Endothelial cell of umbilical vein (primary cell): ENCODE measurements around the gene PLOD1.

Source experiments
- CTCF ChIP-seq, 2 donors: IDR thresholded peaks; 1 replicate in 1 of 2; 2 replicates in 1 of 2; pipeline ENCODE4 v1.5.1; 2011; ENCODE audit warnings: low read length in 2 of 2, mild to moderate bottlenecking in 2 of 2, moderate library complexity in 2 of 2, control low read depth in 1 of 2, inconsistent platforms in 1 of 2, low read depth in 1 of 2; ENCODE audit not compliant: insufficient read depth in 1 of 2; ENCODE audit errors: extremely low read depth in 1 of 2
- POLR2A ChIP-seq: IDR thresholded peaks from 2 replicates; pipeline ENCODE4 v1.6.1; 2012; ENCODE audit warnings: low read depth, mild to moderate bottlenecking, control low read depth, low read length

GRCh38 chr1:11960276-11960675, 25.8 kb downstream of the PLOD1 start:
- TF ChIP-seq CTCF (IDR thresholded peaks at IDR 0.05; ENCODE audit: extremely low read depth in 1 of 2, insufficient read depth in 1 of 2, low read depth in 1 of 2, low read length in 2 of 2): no peak
- no peak for TF ChIP-seq POLR2A
